Stimulated activated CD8-positive, alpha-beta memory T cell treated with anti-CD3 and anti-CD28 coated beads, Interleukin-15, amount 100 ng/mL, for 4 hours (primary cell): ENCODE measurements around the gene NXN.
"Not testable (repeated sequence)": the region's sequence is repeated elsewhere in the genome, so short reads cannot be mapped to it uniquely, and the experiment has no call there.

Experiments used
- DNase-seq, 2 donors: peaks; one replicate each; pipeline ENCODE4 v3.0.0-alpha.2; 2020; ENCODE audit warnings: low read depth in 2 of 2

NXN gene

DNA sequence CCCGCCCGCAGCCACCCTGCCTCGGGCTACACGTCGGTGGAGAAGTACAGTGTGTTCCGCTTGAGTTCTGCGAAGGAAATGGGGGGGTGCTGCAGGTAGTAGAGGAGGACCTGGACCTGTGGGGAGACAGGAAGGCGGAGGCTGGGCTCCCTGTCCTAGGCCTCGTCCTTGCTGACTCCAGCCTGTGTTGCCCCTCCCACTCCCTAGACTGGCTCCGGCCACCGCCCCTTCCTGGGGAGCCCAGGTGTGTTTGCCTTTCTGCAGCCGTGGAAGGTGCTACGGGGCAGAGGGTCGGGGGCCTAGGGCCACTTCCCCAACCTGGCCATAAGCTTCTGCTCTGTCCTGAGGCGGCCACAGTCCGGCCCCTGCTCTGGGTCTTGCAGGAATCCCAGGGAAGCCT is 26.5 kb upstream of the NXN start:
- DNase-seq = no peak

DNA sequence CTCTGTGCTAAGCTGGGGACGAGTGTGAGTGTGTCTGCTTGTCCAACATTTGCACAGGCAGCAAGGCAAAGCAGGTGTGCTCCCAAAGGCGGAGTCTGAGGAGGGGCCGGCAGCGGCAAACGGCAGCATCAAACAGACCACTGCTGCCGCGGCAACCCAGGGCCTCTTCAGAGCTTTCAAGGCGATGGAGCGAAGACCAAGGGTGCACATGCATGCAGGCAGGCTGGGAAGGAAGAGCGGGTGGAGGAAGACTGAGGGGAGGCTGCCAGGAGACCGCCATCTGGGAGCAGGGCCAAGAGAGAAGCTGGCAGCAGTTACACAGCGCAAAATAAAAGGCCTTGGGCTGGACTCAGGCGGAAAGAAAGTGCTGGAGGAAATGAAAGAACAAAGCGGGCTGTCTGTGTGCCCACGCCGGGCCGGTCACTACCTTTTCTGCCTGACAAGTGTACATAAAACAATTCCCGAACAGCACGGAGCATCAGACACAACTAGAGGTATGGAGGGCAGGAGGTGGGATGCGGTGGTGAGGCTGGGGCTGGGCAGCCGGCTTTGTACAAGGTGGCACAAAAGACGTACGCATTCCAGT is 25.9 kb upstream of the NXN start:
- DNase-seq = no peak

DNA sequence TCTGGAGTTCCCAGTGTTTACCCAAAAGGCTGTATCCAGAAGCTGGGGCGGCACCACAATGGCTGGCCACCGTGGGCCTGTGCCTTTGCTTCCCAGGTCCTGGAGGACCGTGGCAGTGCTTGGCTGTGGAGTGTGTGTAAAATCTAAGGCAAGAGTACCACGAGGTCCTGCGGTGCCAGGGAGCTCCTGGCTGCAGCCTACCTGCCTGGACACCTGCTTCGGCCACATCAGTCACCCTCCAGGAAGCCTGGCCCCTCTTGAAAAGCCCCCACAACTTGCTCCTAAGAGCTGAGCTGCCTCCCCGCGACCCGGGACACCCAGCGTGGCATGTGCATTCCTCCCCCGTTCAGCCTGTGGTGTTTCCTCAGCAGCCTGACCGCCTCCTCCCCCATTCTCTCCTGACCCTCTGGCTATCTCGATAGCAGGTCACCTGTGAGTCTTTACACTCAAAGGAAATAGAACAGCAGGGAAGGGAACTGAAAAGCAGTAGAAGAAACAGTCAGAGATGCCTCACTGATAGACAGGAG is 25.3 kb upstream of the NXN start:
- no peak for DNase-seq

DNA sequence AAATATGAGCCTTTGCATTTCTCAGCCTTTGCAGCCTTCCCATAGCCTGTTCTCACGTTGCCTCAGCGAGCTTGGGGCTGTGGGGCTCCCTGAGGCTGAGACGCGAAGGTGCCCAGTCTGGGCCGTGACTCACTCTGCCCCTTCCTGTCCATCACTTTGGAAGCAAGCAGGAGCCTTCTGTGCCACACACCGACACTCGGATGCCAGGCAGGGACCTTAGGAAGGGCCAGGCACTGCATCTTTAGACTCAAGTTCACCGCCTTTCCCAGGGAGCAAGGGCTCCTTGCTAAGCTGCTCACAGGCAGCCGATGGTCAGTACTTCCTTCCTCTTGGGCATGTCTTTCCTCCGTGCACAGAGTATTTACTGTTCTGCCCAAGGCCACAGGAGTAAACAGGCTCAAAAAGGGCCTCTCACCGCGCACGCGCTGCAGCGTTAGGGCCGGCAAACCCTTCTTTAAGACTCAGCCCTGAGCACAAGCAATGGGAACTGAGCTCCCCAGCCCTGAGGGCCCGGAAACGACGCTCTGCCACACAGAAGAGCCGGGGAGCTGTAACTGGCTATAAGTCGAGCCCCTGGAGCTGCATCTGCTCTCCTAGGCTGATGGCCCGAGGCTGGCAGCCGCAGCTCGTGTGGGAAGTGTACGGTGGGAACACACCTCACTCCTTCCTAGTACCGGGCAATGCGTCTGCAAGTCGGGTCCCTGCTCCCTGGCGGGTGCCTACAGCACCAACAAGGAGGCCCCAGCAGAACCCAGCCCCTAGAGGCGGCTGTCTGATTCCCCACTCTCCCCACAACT is 24.6 kb upstream of the NXN start:
- no peak for DNase-seq

DNA sequence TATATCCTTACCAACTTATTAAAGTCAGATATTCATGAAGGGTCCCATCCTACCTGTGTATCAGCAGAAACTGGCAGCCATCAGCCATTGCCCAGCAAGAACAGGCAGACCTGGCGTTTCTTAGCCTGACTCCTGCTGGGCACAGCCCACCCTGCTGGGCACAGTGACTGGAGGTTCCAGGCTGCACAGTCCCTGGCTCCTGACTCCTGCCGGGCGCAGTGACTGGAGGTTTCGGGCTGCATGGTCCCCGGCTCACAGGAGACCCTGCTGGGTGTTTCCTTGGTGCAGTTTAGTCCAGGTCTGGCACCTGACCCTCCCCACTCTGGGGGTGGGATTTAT is 24.0 kb upstream of the NXN start:
- no peak for DNase-seq

DNA sequence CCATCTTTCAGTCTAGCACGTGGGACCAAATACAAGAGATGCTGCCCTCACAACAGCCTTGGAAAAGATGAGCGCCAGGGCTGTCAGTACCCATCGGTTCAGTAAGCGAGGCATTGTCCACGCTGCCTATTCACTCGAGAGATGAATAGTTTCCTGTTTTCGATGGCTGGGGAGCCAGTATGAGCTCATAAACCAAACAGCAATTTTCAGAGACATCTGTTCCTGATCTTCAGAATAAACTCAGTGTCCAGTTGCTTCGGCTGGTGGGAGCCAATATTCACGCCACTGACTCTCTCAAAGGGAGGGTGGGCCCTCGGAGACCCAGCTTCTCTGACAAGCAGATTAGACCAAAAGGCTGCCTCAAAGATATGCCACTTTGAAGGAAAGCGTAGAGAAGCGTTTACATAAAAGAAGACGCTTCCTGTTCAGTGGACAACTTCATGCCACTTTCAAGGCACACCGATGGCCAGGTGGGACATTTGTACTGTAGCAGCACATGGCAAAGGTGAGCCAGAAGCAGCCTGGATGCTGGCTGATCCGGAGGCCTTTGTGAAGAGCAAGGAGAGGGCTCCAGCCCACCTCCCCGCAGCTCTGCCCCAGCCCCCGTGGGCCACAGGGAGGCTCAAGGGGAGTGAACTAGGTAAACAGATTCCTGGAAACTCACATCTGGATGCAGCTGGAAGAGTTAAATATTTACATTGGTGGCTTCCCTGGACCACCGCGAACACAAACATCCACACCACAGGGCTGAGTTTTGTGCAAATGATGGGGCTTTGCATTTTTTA is 23.4 kb upstream of the NXN start:
- DNase-seq = no peak

DNA sequence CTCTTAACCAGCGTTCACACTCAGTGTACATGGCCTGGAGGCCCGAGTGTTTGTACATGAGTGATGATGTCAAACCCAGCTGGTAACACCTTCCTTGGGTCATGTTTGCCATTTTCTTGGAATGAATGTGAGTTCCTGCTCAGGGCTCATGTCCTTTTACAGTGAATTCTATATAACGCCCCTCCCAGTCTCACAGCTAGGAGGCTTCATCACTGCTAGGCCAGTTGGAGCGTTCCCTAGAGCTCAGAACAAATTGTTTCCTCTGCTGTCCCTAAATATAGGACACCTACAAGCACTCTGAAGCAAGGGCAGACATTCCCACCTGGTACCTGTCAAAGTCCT is 22.8 kb upstream of the NXN start:
- DNase-seq = no peak

DNA sequence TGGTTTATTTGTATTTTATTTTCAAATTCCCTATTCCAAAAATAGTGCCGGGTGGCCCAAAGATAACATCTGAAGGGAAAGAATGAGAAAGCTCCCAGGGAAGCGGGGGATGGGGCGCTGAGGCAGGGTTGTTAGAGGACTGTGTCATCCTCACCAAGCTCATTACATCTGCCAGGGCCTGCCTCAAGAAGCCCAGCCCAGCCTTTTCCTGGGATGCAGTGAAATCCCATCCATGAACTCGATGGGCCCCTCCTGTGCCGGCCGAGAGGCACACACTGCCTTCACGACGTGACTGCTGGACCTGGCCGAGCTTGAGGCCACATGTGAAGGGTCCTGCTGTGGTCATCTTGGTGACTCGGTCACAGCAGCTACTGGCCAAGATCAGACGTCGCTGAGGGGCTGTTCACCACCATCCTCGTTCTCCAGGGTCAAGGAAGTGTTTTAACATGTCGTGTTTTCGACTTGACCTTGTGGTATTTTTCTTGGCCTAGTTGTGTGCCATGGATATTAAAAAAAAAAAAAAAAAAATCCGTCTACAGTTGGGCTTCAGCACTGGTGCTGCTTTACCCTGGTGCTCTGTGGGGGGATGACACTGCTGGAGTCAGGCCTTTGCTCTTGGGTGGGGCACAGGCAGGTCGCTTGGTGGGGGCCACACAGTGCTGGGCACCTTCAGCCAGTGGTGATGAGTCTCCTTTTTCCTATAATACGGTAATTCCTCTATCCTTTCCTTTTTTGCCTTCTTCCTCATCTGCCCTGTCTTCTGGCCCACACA is 22.2 kb upstream of the NXN start:
- DNase-seq = no peak

DNA sequence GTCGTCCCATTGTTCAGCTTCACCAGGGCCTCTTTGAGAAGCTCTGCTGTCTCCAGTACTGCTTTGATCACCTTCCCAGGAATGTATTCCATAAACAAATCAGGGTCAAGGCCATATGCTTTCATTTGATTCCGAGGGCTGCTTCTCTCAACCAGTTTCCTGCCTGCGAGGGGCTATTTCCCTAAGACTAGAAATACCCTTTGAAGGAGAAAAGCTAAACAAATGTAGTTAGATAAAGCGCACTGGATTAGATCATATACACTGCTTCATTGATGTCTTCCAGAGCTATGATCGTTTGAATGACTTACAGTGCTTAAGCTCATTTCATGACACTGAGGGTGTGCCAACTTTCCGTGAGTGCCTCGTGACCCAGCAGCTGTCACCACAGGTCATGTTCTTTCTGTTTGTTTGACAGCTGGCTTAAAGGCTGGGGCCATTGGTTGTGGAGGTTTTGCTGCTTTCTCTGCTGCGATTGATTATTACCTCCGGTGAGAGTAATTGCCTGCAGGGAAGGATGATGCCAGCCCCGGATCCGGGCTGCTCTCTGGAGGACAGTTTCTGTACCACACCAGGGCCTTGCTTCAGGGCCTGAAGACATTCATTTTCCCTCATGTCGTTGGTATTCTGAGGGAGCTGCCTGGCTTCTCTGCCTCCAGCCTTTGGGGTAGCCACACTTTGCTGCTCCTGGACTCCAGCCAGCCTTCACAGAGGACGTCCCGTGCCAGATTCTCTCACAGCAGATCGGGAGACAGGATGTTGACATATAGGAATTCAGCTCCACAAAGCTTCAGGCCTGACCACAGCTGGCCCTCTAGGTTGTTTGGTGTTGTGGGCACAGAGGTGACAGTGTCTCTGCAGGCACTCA is 21.3 kb upstream of the NXN start:
- DNase-seq = no peak

DNA sequence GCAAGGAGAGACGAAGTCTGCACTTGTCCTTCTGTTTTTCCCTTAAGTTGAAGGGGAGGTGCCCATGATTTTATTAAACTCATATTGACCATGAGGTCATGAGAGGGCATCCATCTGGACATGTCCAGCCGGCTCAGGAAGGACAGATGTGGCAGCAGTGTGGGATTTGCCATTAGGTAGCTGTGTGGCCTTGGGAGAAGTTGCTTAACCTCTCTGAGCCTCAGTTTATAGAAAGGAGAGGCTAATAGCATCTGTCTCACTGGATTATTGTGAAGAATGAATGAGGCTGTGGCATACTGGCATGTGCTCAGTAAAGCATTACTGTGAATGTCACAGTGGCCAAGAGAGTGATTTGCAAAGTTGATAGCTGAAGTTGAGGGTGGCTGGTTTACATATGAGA is 18.5 kb upstream of the NXN start:
- DNase-seq = no peak

DNA sequence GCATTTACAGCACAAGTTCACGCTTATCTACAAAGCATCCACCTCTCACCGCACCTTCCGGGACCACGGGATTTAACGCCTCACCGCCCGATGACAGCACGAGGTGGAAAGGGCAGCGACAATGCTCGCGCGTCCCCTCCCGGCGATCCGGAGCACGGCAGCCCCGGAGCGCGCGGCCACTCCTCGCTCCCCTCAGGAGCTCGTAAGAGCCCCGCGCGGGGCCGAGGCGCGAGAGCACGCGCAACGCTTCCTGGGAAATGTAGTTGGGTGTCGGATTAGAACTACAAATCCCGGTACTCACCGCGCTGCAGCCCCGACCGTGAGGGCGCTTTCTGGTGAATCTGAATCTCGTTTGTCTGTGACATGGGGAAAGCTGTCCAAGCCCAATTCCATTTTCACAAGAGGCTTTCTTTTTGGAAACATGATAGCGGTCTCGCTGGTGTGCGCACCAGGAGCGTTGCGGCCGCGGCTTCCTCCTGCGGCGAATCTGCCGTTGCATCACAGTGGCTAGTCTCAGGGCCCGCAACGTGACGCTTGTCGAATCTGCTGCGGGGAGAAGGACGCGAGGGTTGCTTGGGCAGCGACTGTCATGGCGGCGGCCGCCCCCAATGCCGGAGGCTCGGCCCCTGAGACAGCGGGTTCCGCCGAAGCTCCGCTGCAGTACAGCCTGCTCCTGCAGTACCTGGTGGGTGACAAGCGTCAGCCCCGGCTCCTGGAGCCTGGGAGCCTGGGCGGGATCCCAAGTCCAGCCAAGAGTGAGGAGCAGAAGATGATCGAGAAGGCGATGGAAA is 17.2 kb upstream of the NXN start, which contains the start of gene TIMM22:
TIMM22 (plus strand) TSS at position 576 of the 791 bp plus-strand sequence; CDS start at position 590, 14 bp downstream.
- peak; percentile 80 to 86 for DNase-seq

DNA sequence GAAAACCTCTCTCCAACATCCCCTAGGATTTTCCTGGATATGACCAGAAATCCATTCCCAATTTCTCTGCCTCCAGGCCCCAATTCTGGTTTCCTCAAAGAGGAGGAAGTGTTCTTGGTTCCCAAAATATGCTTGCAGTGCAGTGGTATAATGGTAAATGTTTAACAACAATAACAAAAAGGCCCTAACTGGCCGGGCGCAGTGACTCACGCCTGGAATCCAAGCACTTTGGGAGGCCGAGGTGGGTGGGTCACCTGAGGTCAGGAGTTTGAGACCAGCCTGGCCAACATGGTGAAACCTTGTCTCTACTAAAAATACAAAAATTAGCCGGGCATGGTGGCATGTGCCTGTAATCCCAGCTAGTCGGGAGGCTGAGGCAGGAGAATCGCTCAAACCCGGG is 15.7 kb upstream of the NXN start:
- not testable (repeated sequence) for DNase-seq

DNA sequence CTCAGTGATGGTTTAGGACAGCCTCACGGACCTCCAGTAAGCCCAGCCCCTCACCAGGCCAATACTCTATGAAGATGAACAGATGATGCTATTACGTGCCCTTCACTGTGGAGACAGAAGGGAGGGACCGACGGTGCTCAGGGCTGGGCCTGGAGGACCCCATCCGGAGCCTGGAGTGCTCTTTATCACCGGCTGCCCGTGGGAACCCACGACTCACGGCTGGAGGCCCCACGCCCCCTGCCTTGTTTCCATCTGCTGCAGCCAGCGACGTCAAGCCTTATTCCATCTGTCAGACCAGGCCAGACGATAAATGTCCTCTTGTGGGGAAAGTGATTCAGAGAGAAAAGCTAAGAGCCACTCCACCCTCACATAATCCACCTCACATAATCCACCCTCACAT is 13.4 kb upstream of the NXN start:
- no peak for DNase-seq

DNA sequence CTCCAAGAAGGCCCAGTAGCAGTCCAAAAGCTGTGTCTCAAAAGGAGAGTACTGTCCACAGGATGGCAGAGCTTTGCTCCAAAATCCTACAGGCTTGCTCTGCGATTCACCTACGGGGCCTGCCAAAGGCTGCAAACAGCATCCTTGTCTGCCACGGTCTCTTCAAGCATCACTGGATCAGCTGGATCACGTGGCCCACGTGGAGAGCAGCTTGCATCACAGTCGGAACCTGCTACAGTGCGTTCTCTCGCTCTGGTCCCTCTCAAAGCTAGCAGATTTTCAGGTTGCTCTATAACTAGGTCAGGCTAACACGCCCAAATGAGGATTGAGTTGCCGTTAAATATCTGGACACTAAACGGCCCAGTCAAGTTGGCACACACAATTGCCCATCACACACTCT is 9.0 kb upstream of the NXN start:
- no peak for DNase-seq

DNA sequence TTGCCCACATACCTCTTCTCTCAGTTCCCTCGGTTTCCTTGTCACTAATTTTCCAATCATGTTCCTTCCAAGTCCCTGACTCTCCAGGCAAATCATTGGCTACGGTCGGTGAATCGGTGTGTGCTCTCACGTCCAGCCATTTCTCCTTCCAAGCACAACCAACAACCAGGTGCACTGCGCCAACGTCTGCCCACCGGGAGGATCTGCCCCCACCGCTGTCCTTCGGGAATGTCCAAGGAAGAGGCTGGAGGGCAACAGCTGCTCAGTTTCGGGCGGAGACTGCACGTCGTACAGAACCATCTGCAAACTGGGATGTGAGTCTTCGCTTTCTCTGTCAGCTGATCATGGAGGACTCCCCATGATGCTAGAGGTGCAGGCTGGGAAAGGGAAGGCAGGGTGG is 8.4 kb upstream of the NXN start:
- DNase-seq = no peak

DNA sequence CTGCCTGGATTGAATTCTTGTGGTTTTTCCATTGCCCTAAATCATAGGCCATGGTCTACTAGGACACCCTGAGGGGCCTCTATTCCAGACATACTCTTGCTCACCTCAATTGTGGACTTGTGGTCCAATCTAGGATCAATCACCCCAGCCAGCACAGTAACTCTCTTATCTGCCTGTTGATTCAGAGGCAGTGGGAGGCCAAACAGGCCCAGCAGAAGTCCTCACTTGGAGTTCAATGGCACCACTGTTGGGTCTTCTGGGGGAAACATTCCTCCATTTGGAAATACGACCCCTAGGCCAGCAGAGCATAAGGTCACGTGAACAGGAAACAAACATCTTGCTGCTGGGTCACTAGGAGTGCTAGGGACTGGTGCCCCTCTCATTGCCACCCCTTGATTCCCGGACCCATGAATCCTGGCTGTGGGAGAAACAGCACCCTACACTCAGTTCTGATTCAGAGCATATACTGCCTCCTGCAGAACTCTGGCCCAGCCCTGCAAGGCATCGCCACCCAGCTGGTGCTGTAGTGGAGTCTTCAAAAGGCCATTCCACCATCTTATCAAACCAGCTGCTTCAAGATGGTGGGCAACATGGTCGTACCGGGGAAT is 6.8 kb upstream of the NXN start:
- no peak for DNase-seq

DNA sequence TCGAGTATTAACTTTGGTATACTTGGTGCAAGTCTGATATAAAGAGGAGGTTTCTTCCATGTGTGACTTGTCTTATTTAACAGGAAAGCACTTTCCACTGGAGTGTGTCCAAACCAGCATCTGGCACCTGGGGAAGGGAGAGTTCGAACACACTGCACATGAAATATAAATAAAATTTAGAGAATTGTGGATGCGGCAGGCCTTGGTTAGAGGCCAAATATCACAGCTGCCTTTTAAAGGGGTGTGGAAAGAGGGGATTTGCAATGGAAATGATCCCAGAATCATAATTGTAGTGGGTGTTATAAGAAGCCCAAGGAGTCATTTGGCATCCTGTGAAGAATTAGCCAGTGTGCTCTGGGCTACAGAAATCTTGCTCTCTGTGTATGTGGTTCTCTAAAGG is 4.3 kb upstream of the NXN start:
- DNase-seq = no peak

DNA sequence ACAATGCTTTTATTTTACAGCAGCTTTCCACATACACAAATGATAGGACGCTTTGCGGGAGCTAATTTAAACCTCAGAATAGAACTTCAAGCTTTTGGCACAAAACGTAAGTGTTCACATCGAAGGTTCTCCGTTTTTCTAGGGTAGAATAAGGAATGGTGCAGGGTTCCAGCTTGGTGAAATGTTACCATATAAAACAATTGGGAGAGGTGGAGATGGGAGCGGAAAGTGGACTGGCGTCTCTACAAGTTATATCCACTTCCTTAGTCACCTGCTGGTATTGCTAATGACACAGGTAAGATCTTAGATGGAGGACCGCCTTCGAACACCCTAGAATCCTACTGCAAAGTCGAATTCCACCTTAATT is 1.7 kb upstream of the NXN start:
- DNase-seq = no peak

DNA sequence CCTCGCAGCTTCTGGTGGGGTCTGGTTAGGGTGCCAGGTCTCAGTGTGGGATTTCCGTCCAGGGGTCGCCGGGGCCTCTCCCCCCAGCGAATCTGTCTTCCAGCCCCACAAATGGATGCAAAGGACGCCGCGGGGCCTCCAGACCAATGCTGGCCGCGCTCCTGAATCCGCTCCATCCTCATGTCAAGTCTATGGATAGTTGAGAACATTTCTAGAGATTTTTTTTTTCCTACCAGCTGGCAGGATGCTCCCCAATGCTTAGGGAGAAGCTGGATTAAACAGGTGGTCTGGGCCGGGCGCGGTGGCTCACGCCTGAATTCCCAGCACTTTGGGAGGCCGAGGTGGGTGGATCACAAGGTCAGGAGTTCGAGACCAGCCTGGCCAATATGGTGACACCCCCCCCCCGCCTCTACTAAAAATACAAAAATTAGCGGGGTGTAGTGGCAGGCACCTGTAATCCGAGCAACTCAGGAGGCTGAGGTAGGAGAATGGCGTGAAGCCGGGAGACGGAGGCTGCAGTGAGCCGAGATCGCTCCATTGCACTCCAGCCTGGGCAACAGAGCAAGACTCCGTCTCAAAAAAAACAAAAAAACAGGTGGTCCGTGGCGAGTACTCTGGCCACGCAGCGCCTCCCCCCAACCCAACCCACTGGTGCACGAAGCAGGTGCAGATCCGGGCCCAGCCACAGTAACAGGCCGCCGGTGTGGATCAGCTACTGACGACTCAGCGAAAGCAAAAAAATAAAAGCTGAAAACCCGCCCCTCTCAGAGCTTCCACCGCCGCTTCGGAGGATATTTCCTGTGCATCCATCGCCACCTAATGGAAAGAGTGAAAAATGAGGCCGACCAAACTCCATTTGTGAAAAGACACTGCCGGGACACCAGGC is 1.1 kb upstream of the NXN start:
- peak; percentile 40 to 58 for DNase-seq
